ENCODE data around the gene SNAPC5. TPM values are rescaled to one million over a fixed set of nuclear protein-coding genes. Genes with fewer than 3 reads are reported as not detected.
"Not testable (repeated sequence)": the region's sequence is repeated elsewhere in the genome, so short reads cannot be mapped to it uniquely, and the experiment has no call there.

Gene SNAPC5
- total and polyA plus RNA-seq, 2 of the 8 experiments (the other 6 are each of a cell fraction or from before 2014, with no cell fraction given), result 18.7 to 23.1 TPM

DNA sequence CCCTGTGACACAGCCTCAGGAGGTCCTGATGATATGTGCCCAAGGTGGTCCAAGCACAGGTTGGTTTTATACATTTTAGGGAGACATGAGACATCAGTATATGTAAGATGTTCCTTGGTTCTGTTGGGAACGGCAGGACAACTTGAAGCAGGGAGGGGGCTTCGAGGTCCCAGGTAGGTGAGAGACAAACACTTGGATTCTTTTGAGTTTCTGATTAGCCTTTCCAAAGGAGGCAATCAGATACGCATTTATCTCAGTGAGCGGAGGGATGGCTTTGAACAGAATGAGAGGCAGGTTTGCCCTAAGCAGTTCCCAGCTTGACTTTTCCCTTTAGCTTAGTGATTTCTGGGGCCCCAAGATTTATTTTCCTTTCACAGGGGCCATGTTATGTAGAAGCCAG is 26.7 kb downstream of the SNAPC5 start:
- peaks cover 14 to 47% (median 34%) of the 10 kb centered on the region in 4 experiments for H3K4me1 ChIP-seq (replicated peaks in 1 of 4; ENCODE audit: control insufficient read depth in 3 of 4, insufficient read depth in 4 of 4, low read length in 3 of 4)

More for the DNA sequence above, 26.7 kb downstream of the SNAPC5 start:
- Histone ChIP-seq H3K4me2 (ENCODE audit: insufficient read depth in 1 of 2, low read depth in 2 of 2, low read length in 2 of 2) (peak overlapping the region; percentile 29 to 53; a peak in 3 of 4 replicates), H2BK12ac (ENCODE audit: low read depth, low read length) (peak overlapping the region; percentile 39; the same call in 1 of the 2 replicates), H3K4me3 (ENCODE audit: extremely low read depth in 1 of 4, insufficient read depth in 2 of 4, low read depth in 3 of 4, low read length in 4 of 4) (peak overlapping the region in 1 of 4 experiments; percentile 21; a peak in 1 of 8 replicates), H3K18ac (ENCODE audit: extremely low read depth, low read length) (0 out of 2 replicates have a peak overlapping the region, but pooled peaks have one; percentile 53)
- not testable (repeated sequence) for H2BK20ac ChIP-seq (ENCODE audit: low read length); H3K9ac ChIP-seq (replicated peaks in 1 of 4; ENCODE audit: extremely low read depth in 1 of 4, low read depth in 3 of 4, low read length in 3 of 4); H4K8ac ChIP-seq (ENCODE audit: extremely low read depth, insufficient read depth, low read length); H3K23me2 ChIP-seq (ENCODE audit: low read depth, low read length); H4K91ac ChIP-seq (replicated peaks; ENCODE audit: insufficient read length, low read length); H3K9me3 ChIP-seq (ENCODE audit: insufficient read depth in 2 of 2, low read depth in 1 of 2, low read length in 1 of 2); H3K27ac ChIP-seq (ENCODE audit: low read depth, low read length); H3K27me3 ChIP-seq (replicated peaks in 1 of 4; ENCODE audit: control insufficient read depth in 3 of 4, extremely low read depth in 1 of 4, insufficient read depth in 3 of 4, low read length in 3 of 4); H4K20me1 ChIP-seq (replicated peaks in 1 of 2; ENCODE audit: control insufficient read depth in 1 of 2, insufficient read depth in 2 of 2, low read length in 2 of 2); H3K56ac ChIP-seq (replicated peaks; ENCODE audit: insufficient read length, low read depth, low read length); H2BK15ac ChIP-seq (ENCODE audit: low read length); H3K14ac ChIP-seq (ENCODE audit: insufficient read length); H3K23ac ChIP-seq (ENCODE audit: insufficient read length); H2BK120ac ChIP-seq (replicated peaks; ENCODE audit: low read depth, low read length); H3K4ac ChIP-seq (replicated peaks; ENCODE audit: insufficient read length, low read depth, low read length); H4K5ac ChIP-seq (ENCODE audit: insufficient read length, low read depth, low read length); H3K36me3 ChIP-seq (ENCODE audit: control insufficient read depth in 2 of 4, insufficient read depth in 4 of 4, low read length in 3 of 4); H2AFZ ChIP-seq (ENCODE audit: low read length); H3K79me1 ChIP-seq (ENCODE audit: low read depth, low read length); H2BK5ac ChIP-seq (ENCODE audit: low read depth, low read length); H3K79me2 ChIP-seq (ENCODE audit: control insufficient read depth in 1 of 2, insufficient read depth in 2 of 2, low read length in 2 of 2); H2AK5ac ChIP-seq (ENCODE audit: low read depth, low read length); DNase-seq (ENCODE audit: low read depth in 1 of 2, low spot score in 2 of 2); FAIRE-seq
- 53% methylated on average over 4 of the region's 4 CpGs; no CpG with 5 or more reads in 1 of the 2 experiments for WGBS, 2 experiments (ENCODE audit: extremely low coverage in 1 of 2, insufficient coverage in 1 of 2, insufficient read length in 1 of 2, insufficient replicate concordance in 2 of 2, low coverage in 1 of 2, low lambda C conversion rate in 2 of 2, missing lambda C conversion rate in 1 of 2)
- TF ChIP-seq NANOG (IDR thresholded peaks at IDR 0.05; ENCODE audit: insufficient read depth, low read depth, low read length, poor library complexity, severe bottlenecking), result peak; percentile 60
- ChIA-PET CTCF (ENCODE audit: partially characterized antibody) (interaction anchor here (1.2 to 5.4 kb wide), 7 partner anchors 12 to 68 kb away, joined by 3 to 40 read pairs (median 5); partner anchors contain the start of gene SNAPC5), POLR2A (ENCODE audit: partially characterized antibody) (interaction anchor here (0.6 to 3.3 kb wide), 9 partner anchors 14 to 100 kb away, joined by 3 to 17 read pairs (median 4); partner anchors contain the start of genes RPL4, SNAPC5 and ZWILCH)
